NCI-H2196 treated with DMSO at 0.1 percent for 48 hours (cell line): Measurements from ENCODE around the gene MALRD1.
"Not testable (repeated sequence)": the region's sequence is repeated elsewhere in the genome, so short reads cannot be mapped to it uniquely, and the experiment has no call there.

Source experiments
- DNase-seq: peaks from one replicate; lab custom pipeline; 2025; ENCODE audit not compliant: unreplicated experiment; lab: John Stamatoyannopoulos, UW

MALRD1 gene

GRCh38 chr10:19704544-19704943 is 655.9 kb downstream of the MALRD1 start:
- no peak for DNase-seq

DNA sequence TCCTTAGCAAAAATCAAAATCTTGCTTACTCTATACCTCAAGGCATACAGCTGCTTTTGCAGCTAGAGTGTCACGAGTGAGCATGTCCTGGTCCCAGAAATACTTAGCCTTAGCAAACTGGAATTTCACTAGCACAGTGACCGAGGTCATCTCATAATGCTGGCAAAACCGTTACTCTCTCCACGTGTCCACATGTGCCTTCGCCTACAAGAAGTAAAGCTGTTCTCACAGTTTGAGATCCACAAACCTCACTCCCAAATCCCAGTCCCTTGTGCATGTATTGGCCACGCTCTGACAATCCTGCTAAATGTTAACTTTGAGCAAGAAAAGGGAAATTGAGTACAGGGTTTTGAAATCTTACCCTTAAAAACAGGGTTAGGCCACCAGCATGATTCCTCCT is 656.6 kb downstream of the MALRD1 start:
- DNase-seq, result no peak

DNA sequence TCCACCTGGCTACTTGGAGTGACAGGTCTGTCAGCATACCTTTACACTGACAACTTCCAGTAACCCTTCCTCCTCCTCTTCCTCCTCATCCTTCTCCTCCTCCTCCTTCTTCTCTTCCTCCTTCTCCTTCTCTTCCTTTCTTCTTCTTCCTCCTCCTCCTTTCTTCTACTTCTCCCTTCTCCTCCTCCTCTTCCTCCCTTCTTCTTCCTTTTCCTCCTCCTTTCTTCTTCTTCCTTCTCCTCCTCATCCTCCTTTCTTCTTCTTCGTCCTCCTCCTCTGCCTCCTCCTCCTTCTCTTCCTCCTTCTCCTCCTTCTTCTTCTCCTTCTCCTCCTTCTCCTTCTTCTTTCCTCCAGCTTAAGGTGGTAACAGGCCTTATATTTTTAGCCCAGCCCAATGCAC is 658.3 kb downstream of the MALRD1 start:
- no peak for DNase-seq

GRCh38 chr10:19707376-19707775 is 658.8 kb downstream of the MALRD1 start:
- DNase-seq, result no peak

GRCh38 chr10:19708031-19708430 is 659.4 kb downstream of the MALRD1 start:
- no peak for DNase-seq

DNA sequence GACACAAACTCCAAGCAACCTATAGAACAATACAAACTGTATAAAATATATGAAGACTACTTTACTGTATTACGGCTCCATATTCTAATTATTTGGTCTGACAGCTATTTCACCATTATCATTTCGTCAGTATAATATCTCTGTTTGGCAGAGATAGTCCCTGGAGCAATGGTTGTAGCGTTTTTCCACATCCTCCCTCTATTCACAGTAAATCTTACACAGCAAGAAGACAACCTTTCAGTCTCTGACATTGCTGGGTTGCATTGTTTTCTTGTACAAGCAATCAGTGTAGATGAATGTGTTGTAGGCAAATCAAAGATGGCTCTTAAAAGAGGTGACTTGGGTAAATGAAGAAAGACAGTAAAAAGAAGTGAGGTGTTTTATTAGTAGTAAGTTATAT is 662.0 kb downstream of the MALRD1 start:
- no peak for DNase-seq

- DNase-seq, result no peak
Measured at GRCh38 chr10:19713159-19713558, 664.6 kb downstream of the MALRD1 start.

DNA sequence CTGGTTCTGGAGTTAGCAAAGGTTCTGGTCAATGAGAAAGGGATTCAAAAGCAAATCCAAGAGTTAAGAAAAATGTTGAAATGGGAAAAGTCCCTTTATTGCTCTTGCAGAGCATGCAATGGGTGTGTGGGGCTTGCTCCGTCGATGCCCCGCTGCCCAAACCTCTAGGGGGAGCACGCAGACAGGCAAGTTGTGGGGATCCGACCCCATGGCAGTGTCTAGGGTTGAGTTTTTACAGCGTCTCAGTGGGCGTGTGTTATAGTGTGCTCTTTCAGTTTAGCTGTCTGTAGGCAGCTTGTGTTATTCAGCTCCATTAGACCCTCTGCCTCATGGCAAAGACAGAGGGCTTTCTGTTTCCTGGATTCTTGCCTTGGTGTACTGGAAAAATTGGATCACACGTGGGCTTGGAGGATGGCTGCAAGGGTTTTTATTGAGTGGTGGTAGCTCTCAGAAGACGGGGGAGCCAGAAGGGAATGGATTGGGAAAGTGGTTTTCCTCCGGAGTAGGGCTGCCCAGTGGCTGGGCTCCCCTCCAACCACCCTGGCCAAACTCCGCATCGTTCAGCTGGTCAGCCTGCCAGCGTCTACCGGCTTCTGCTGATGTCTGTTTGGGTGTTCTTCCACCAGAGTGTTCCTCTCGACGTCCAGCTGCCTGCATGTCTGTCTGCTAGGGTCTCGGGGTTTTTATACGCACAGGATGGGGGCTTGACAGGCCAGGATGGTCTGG is 665.4 kb downstream of the MALRD1 start:
- no peak for DNase-seq

GRCh38 chr10:19719284-19719683 is 670.7 kb downstream of the MALRD1 start:
- DNase-seq, result peak; percentile 13

DNA sequence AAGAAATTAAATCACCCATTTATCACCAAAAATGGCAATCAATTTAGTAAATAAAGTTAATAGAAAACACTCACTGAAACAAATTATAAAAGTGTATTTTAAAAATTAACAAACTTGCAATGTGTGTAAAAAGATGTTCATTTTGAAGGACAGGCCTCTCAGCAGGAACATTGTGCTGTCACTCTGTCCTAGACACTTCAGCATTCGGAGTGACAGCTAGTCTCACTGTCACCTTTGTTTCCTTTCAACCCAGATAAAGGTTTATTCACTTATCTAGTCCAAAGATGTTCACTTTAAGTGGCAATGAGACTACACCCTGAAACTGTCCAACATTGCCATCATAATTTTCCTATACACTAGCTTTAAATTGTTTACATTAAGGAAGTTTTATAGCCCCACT is 675.7 kb downstream of the MALRD1 start:
- no peak for DNase-seq

GRCh38 chr10:19728376-19728775 is 679.8 kb downstream of the MALRD1 start:
- no peak for DNase-seq

- no peak for DNase-seq
Measured at GRCh38 chr10:19728964-19729363, 680.4 kb downstream of the MALRD1 start.

DNA sequence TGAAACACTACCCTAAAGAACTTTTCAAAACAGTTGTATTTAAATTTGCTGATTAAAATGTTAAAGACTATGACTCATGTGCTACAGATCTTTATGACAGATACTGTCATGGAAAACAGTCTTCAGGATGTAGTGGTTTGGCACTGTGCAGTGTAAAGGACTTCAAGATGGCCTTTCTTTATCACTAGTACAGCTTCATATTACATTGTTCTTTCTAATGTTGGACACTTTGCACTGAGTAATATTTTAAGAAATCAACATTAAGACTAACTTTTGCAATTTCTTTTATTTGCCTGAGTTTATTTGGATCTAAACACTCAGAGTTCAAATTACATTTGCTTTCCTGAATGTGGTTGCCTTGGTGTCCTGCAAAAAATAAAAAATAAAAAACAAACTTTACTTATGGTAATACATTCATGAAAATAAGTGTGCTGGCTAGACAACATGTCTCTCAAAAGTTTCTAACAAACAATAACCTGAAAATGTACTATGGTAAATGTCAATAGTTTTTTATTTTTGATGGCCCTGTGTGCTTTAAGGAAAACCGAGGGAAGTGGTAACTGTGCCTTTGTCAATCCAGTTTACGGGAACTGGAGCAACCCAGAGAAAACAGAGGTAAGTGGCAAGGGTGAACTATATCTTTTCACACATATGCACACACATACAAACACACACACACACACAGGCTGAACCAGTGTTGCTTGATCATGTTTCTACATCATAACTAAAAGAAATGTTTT is 681.7 kb downstream of the MALRD1 start:
- no peak for DNase-seq

GRCh38 chr10:19730907-19731217 is 682.3 kb downstream of the MALRD1 start:
- no peak for DNase-seq

DNA sequence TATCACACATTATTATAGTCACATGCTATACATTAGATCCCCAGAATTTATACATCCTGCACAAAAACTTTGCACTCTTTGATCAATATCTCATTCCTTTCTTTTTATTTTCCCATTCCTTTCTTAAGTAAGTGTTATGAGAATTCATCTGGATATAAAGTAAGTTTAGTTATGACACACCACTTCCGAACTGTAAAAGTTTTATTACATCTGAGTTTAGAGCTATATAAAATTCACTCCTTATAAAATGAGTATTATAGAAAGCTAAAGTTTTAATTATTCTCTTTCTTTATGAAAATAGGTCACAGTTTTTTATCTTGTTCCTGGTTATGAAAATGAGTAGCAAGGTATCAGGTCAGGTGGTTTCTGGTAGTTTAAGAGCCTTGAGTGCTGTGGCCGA is 683.0 kb downstream of the MALRD1 start:
- DNase-seq, result no peak

DNA sequence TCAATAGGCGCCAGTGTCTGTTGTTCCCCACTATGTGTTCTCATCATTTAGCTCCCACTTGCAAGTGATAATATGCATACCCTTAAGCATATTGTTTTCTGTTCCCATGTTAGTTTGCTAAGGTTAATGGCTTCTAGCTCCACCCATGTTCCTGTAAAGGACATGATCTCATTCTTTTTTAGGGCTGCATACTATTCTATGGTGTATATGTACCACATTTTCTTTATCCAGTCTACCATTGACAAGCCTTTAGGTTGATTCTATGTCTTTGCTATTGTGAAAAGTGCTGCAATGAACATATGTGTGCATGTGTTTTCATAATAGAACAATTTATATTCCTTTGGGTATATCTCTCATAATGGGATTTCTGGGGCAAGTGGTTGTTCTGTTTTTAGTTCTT is 689.8 kb downstream of the MALRD1 start:
- DNase-seq, result no peak

DNA sequence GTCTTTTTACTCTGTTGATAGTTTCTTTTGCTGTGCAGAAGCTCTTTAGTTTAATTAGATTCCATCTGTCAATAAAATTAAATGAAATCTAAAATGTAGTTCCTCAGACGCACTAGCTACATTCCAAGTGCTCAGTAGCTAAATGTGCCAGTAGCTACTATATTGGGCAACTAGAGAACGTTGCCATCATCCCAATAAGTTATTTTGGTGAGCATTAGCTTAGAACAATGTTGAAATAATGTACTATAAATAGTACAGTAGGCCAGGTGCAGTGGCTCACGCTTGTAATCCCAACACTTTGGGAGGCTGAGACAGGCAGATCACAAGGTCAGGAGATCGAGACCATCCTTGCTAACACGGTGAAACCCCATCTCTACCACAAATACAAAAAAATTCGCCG is 690.6 kb downstream of the MALRD1 start:
- DNase-seq, result not testable (repeated sequence)

- not testable (repeated sequence) for DNase-seq
Measured at GRCh38 chr10:19742144-19742543, 693.5 kb downstream of the MALRD1 start.

DNA sequence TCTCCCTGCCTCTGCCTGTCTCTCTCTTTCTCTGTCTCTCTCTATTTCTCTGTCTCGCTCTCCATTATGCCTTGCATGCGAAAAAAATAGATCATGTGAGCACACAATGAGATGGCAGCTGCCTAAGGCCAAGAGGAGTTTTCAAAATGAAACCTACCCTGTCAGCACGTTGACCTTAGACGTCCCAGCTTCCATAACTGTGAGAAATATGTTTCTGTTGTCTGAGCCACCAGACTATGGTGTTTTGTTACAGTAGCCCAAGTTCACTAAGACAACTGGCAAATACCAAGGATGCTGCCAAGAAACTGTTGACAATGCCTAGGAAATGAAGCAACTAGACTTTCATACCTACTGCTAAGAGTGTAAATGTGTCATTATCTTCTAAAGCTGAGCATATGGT is 697.1 kb downstream of the MALRD1 start:
- no peak for DNase-seq

DNA sequence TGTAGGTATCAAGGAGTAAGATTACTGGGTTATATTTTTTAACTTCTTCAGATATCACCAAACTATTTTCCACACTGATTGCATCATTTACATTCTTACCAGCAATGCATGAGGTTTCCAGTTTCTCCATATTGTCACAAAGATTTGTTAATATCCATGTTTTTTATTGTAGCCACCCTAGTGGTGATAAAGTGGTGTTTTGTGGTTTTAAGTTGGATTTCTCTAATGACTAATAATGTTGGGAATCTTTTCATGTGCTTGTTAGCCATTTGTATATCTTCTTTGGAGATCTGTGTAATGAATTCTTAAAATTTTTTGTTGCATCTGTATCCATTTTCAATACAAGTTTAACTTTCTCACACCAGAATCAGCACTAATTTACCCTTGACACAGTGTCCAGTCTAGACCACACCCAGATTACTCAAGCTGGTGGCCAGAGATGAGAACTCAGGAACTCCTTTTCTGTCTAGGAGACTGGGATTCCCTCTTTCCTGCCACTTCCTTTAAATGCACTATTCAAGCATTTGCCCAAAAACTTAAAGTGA is 700.7 kb downstream of the MALRD1 start:
- no peak for DNase-seq

- no peak for DNase-seq
Measured at GRCh38 chr10:19750972-19751371, 702.4 kb downstream of the MALRD1 start.

DNA sequence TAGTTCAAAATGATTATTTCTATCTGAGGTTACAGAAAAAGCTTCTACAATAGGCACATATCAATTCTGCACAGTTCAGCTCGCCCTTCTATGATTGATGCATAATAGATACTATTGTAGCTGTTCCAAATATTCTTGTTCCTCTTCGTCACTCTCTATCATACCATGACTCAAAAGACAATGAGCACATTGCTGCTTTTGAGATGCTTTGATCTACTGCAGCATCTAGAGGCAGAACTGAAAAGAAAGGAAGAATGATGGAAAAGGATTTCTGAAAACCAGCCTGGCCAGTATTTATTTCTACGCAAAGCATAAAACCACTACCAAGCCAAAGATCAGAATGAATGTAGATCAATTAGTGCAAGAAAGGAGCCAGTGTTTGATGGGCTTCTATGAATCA is 708.3 kb downstream of the MALRD1 start:
- no peak for DNase-seq

DNA sequence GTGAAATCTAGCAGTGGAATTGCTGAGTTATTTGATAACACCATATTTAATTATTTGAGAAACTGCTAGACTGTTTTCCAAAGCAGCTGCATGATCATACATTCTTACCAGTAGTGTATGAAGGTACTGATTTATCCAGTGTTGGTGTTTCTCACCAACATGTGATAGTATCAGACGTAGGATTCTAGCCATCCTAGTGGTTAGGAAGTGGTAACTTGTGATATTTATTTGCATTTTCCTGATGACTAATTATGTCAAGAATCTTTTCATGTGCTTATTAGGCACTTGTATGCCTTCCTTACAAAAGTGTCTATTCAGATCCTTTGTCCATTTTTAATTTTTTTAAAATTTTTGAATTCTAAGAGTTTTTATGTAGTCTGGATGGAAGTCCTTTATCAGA is 713.4 kb downstream of the MALRD1 start:
- DNase-seq, result no peak
